Neural crest cell (in vitro differentiated cells): ENCODE results near the gene MATR3. TPM values are rescaled to one million over a fixed set of nuclear protein-coding genes. Genes with fewer than 3 reads are reported as not detected.

Experiments
- DNase-seq: peaks from one replicate; pipeline ENCODE4 v3.0.0; 2021; ENCODE audit warnings: low read depth, mixed read lengths, low spot score
- H3K27ac Mint-ChIP-seq: one replicate; pipeline ENCODE4 v1.8.0; 2021; ENCODE audit warnings: mild to moderate bottlenecking, mixed read lengths; ENCODE audit not compliant: unreplicated experiment
- H3K27me3 Mint-ChIP-seq: 2 replicates; pipeline ENCODE4 v1.8.0; 2021; ENCODE audit warnings: low read depth, mild to moderate bottlenecking, mixed read lengths
- H3K36me3 Mint-ChIP-seq: 2 replicates; pipeline ENCODE4 v1.8.0; 2021; ENCODE audit warnings: low read depth, mild to moderate bottlenecking, mixed read lengths
- H3K4me1 Mint-ChIP-seq: 2 replicates; pipeline ENCODE4 v1.8.0; 2021; ENCODE audit warnings: mixed read lengths
- H3K4me3 Mint-ChIP-seq: one replicate; pipeline ENCODE4 v1.8.0; 2021; ENCODE audit warnings: mild to moderate bottlenecking, mixed read lengths
- H3K9me3 Mint-ChIP-seq: 2 replicates; pipeline ENCODE4 v1.8.0; 2021; ENCODE audit warnings: mixed read lengths
- CTCF ChIP-seq: fragments of 200-600 bp; sonication (generic); conservative IDR thresholded peaks from 2 replicates; pipeline ENCODE4 v1.5.0; 2021; ENCODE audit warnings: antibody characterized with exemption, mild to moderate bottlenecking
- total RNA-seq: library from RNA; stranded (reverse); gene quantifications from 2 replicates; pipeline ENCODE4 v1.2.1, GENCODE V29; 2021

The MATR3 gene
- total RNA-seq, 1 donor from 2014 or later = 329 TPM

DNA sequence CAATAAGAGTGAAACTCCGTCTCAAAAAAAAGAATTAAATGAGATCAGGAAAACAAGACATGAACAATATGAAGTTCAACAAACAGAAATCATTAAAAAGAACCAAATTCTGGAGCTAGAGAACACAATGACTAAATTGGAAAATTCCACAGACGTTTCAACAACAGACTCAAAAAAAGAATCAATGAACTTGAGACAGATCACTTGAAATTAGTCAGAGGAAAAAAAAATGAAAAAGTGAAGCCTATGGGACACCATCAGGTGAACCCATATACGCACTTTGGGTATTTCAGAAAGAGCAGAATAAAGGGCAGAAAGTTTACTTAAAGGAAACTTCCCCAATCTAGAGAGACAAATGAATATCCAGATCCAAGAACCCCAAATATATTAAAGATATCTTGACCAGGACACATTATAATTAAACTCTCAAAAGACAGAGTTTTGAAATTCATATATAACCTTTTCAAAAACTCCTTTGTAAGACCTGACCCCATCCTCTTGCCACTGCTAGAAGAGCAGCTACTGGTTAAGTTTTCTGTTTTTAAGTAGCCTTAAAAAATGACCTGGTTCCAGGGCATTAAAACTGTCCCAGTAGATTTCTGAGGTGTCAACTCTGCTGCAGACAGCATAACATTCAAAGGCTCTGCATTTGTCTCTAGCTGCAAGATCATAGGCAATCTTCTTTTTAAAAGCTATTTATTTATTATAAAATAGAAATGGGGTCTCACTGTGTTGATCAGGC, 7.7 kb upstream of the MATR3 start:
- Mint-ChIP-seq H3K27me3 (no peaks in the 10 kb centered on the region), H3K4me1 (peaks cover 8% of the 10 kb centered on the region), H3K9me3 (peaks cover 3% of the 10 kb centered on the region), H3K27ac (no peak overlapping the region), H3K4me3 (no peak overlapping the region), H3K36me3 (peaks cover 25% of the 10 kb centered on the region)
- no peak for DNase-seq
- no peak for TF ChIP-seq CTCF

- H3K4me3 Mint-ChIP-seq = peak overlapping the region; percentile 28
- DNase-seq = no peak
- peak overlapping the region; percentile 38 for H3K27ac Mint-ChIP-seq
- no peak for TF ChIP-seq CTCF
- H3K4me1 Mint-ChIP-seq = peaks cover 8% of the 10 kb centered on the region
- no peaks in the 10 kb centered on the region for H3K27me3 Mint-ChIP-seq
- peaks cover 19% of the 10 kb centered on the region for H3K36me3 Mint-ChIP-seq
- peaks cover 3% of the 10 kb centered on the region for H3K9me3 Mint-ChIP-seq
Measured at GRCh38 chr5:139287890-139288635, 5.5 kb upstream of the MATR3 start.

DNA sequence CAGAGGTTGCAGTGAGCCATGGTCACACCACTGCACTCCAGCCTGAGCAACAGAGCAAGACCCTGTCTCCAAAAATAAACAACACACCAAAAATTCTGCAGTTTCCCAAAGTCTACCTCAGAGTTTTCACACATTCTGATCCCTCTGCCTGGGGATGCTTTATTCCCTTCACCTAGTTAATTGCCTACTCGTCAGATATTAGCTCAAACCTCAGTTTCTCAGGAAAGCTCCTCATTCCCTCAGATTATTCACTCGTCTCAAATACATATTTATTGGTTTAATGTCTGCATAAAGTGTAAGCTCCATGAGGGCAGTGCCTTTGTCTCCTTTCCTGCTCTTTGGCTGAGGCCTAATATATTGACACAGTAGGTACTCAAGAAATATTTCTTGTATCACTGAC, 2.5 kb upstream of the MATR3 start:
- Mint-ChIP-seq H3K27ac (no peak overlapping the region), H3K4me3 (peak overlapping the region; percentile 38), H3K27me3 (peaks cover 13% of the 10 kb centered on the region), H3K36me3 (peaks cover 14% of the 10 kb centered on the region), H3K4me1 (peaks cover 22% of the 10 kb centered on the region), H3K9me3 (peaks cover 3% of the 10 kb centered on the region)
- DNase-seq = no peak
- TF ChIP-seq CTCF = no peak

DNA sequence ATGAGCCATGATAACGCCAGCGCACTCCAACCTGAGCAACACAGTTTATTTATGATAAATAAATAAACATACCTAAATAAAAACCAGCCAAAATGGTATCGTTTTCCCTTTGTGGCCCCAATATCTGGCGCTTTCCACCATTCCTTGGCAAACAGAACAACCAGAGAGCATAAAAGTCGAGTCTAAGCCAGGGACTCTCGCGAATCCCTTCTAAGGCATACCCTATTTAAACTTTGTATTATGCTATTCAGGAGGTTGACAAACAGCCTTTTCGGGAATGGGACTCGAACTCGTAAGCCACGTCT, 386 bp upstream of the MATR3 start:
- peak overlapping the region; percentile 99 for H3K4me3 Mint-ChIP-seq
- H3K9me3 Mint-ChIP-seq = peaks cover 2% of the 10 kb centered on the region
- H3K27me3 Mint-ChIP-seq = peaks cover 13% of the 10 kb centered on the region
- TF ChIP-seq CTCF = no peak
- H3K4me1 Mint-ChIP-seq = peaks cover 35% of the 10 kb centered on the region
- H3K27ac Mint-ChIP-seq = peak overlapping the region; percentile 100
- H3K36me3 Mint-ChIP-seq = peaks cover 11% of the 10 kb centered on the region
- DNase-seq = no peak

GRCh38 chr5:139294374-139295165, 1.0 kb downstream of the MATR3 start:
- Mint-ChIP-seq H3K4me3 (peak overlapping the region; percentile 99), H3K27me3 (peaks cover 13% of the 10 kb centered on the region), H3K27ac (peak overlapping the region; percentile 100), H3K36me3 (peaks cover 11% of the 10 kb centered on the region), H3K9me3 (no peaks in the 10 kb centered on the region), H3K4me1 (peaks cover 46% of the 10 kb centered on the region)
- peak; percentile 49 for TF ChIP-seq CTCF
- DNase-seq = peak; percentile 81
